ENCODE data around the gene CCNB2. TPM values are rescaled to one million over a fixed set of nuclear protein-coding genes. Genes with fewer than 3 reads are reported as not detected.

CCNB2 gene
- total and polyA plus RNA-seq, 2 donors (not counting 1 experiment from before 2014, with no cell fraction given) = 0.67 to 1.0 TPM

DNA sequence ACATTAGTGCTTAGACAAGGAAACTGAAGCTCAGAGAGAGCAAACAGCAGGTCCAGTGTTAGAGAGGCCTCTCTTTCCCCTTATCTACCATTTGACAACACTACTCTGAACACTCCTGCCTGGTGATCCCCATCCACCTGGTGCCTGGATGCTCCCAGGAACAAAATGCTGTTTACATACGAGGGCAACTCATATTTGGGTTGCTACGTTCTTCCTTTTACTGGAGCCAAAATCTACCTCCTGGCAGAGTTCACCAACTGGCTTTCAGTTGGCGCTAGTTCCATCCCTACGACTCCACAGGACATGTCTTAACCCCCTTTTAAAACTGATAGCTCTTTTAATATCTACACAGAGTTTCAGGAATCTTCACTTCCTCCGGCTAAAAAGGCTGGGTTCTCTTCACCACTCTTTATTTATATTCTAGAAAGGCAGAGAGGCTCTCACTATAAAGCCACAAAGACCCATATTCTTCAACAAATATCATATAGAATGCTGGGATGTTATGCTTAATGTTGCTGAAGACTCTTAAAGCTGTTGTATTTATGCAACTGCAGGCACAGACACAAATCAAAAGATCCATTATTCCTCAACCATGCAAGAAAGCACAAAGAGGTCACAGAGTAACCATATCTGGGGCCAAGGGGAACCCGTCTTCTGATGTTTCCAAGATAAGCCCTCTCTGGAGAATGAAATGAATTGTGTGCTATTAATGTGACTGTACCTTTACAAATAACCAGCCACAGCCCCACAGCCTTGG is 47.9 kb downstream of the CCNB2 start:
- Mint-ChIP-seq H3K27me3 (no peaks in the 10 kb centered on the region), H3K4me1 (no peaks in the 10 kb centered on the region), H3K9me3 (ENCODE audit: insufficient read depth) (no peaks in the 10 kb centered on the region), H3K27ac (no peak overlapping the region), H3K4me3 (no peak overlapping the region)
- Histone ChIP-seq H3K36me3 (replicated peaks in 1 of 2; ENCODE audit: control extremely low read depth in 1 of 2, control insufficient read depth in 1 of 2, extremely low read depth in 1 of 2, insufficient read depth in 2 of 2, low read length in 1 of 2) (peaks cover 2 to 56% of the 10 kb centered on the region in 2 experiments), H3K9me3 (ENCODE audit: control extremely low read depth in 1 of 3, control insufficient read depth in 2 of 3, insufficient read depth in 1 of 3, low read length in 2 of 3) (no peaks in the 10 kb centered on the region), H3K4me2 (replicated peaks; ENCODE audit: low read depth, low read length, poor library complexity, severe bottlenecking) (no peak overlapping the region), H2AFZ (ENCODE audit: insufficient read depth, low read depth, low read length, poor library complexity, severe bottlenecking) (no peak overlapping the region), H3K4me1 (ENCODE audit: control insufficient read depth in 2 of 2, insufficient read depth in 2 of 2, low read length in 2 of 2) (no peaks in the 10 kb centered on the region), H3K9ac (ENCODE audit: low read length) (no peak overlapping the region), H3K4me3 (ENCODE audit: control extremely low read depth in 1 of 5, extremely low read depth in 1 of 5, insufficient read depth in 1 of 5, low read depth in 2 of 5, low read length in 4 of 5) (no peak overlapping the region), H4K20me1 (ENCODE audit: control insufficient read depth, insufficient read depth, low read length, poor library complexity, severe bottlenecking) (no peaks in the 10 kb centered on the region), H3K79me2 (ENCODE audit: control insufficient read depth, insufficient read depth, low read length) (no peaks in the 10 kb centered on the region), H3K27ac (ENCODE audit: low read length in 2 of 2) (no peak overlapping the region), H3K27me3 (replicated peaks in 1 of 4; ENCODE audit: control extremely low read depth in 1 of 4, control insufficient read depth in 3 of 4, insufficient read depth in 4 of 4, low read length in 3 of 4) (no peaks in the 10 kb centered on the region)
- ChIA-PET POLR2A (no interaction called here), CTCF (interaction anchor here (1.7 kb wide), 1 partner anchor 376 kb away, joined by 4 read pairs; no protein-coding TSS in a partner anchor)
- DNase-seq = no peak
- TF ChIP-seq, protein P1, sequence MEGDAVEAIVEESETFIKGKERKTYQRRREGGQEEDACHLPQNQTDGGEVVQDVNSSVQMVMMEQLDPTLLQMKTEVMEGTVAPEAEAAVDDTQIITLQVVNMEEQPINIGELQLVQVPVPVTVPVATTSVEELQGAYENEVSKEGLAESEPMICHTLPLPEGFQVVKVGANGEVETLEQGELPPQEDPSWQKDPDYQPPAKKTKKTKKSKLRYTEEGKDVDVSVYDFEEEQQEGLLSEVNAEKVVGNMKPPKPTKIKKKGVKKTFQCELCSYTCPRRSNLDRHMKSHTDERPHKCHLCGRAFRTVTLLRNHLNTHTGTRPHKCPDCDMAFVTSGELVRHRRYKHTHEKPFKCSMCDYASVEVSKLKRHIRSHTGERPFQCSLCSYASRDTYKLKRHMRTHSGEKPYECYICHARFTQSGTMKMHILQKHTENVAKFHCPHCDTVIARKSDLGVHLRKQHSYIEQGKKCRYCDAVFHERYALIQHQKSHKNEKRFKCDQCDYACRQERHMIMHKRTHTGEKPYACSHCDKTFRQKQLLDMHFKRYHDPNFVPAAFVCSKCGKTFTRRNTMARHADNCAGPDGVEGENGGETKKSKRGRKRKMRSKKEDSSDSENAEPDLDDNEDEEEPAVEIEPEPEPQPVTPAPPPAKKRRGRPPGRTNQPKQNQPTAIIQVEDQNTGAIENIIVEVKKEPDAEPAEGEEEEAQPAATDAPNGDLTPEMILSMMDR (IDR thresholded peaks at IDR 0.05) = no peak
- TF ChIP-seq EZH2 (IDR thresholded peaks at IDR 0.05; ENCODE audit: borderline replicate concordance, insufficient read depth, low read depth, low read length, poor library complexity, severe bottlenecking) = no peak
- ATAC-seq (ENCODE audit: low read depth) = no peak
- 99% methylated on average over 4 of the region's 6 CpGs for WGBS (ENCODE audit: insufficient coverage)
- intact Hi-C loops (cut with micrococcal nuclease) = no loop called here

DNA sequence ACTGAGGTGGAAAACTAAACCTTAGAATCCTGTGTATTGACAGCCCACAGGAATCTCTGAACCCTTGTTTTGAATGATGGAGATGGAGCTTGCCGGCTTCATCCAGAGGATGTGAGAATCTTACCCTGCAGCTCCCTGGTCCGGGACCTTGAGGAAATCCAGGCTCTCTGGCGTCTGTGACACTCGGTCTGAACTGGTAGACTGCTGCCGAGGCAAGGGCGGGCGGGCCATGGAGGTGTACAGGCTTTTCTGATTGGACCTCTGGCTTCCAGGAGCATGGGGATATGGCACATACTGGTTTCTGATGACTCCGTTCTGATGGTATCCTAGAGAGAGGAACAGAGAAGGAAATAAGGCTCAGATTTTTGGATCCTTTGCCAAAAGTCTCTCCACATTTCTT is 48.5 kb downstream of the CCNB2 start:
- Mint-ChIP-seq H3K9me3 (ENCODE audit: insufficient read depth) (no peaks in the 10 kb centered on the region), H3K4me1 (no peaks in the 10 kb centered on the region), H3K4me3 (no peak overlapping the region), H3K27me3 (no peaks in the 10 kb centered on the region), H3K27ac (no peak overlapping the region)
- H3K27me3 ChIP-seq (replicated peaks in 1 of 4; ENCODE audit: control extremely low read depth in 1 of 4, control insufficient read depth in 3 of 4, insufficient read depth in 4 of 4, low read length in 3 of 4) = no peaks in the 10 kb centered on the region
- peaks cover 2 to 59% of the 10 kb centered on the region in 2 experiments for H3K36me3 ChIP-seq (replicated peaks in 1 of 2; ENCODE audit: control extremely low read depth in 1 of 2, control insufficient read depth in 1 of 2, extremely low read depth in 1 of 2, insufficient read depth in 2 of 2, low read length in 1 of 2)
- ChIA-PET CTCF (interaction anchor here (1.0 to 1.7 kb wide), 3 partner anchors 22 to 375 kb away, joined by 3 to 4 read pairs (median 3); no protein-coding TSS in a partner anchor), POLR2A (no interaction called here)
- no peak overlapping the region for H3K4me2 ChIP-seq (replicated peaks; ENCODE audit: low read depth, low read length, poor library complexity, severe bottlenecking)
- no peak overlapping the region for H3K4me3 ChIP-seq (ENCODE audit: control extremely low read depth in 1 of 5, extremely low read depth in 1 of 5, insufficient read depth in 1 of 5, low read depth in 2 of 5, low read length in 4 of 5)
- H3K27ac ChIP-seq (ENCODE audit: low read length in 2 of 2) = no peak overlapping the region
- H3K4me1 ChIP-seq (ENCODE audit: control insufficient read depth in 2 of 2, insufficient read depth in 2 of 2, low read length in 2 of 2) = no peaks in the 10 kb centered on the region
- ATAC-seq (ENCODE audit: low read depth) (no peak), DNase-seq (no peak)
- H4K20me1 ChIP-seq (ENCODE audit: control insufficient read depth, insufficient read depth, low read length, poor library complexity, severe bottlenecking) = no peaks in the 10 kb centered on the region
- no peak for TF ChIP-seq EZH2 (IDR thresholded peaks at IDR 0.05; ENCODE audit: borderline replicate concordance, insufficient read depth, low read depth, low read length, poor library complexity, severe bottlenecking)
- TF ChIP-seq, protein P1 (IDR thresholded peaks at IDR 0.05) = no peak
- H3K79me2 ChIP-seq (ENCODE audit: control insufficient read depth, insufficient read depth, low read length) = no peaks in the 10 kb centered on the region
- no peak overlapping the region for H3K9ac ChIP-seq (ENCODE audit: low read length)
- WGBS (ENCODE audit: insufficient coverage) = 95% methylated on average over 7 of the region's 8 CpGs
- H3K9me3 ChIP-seq (ENCODE audit: control extremely low read depth in 1 of 3, control insufficient read depth in 2 of 3, insufficient read depth in 1 of 3, low read length in 2 of 3) = no peaks in the 10 kb centered on the region
- no peak overlapping the region for H2AFZ ChIP-seq (ENCODE audit: insufficient read depth, low read depth, low read length, poor library complexity, severe bottlenecking)
- intact Hi-C loops (cut with micrococcal nuclease) = no loop called here

Measured in B cell (primary cell).